ENCODE data around the gene SMIM7.

The SMIM7 gene

DNA sequence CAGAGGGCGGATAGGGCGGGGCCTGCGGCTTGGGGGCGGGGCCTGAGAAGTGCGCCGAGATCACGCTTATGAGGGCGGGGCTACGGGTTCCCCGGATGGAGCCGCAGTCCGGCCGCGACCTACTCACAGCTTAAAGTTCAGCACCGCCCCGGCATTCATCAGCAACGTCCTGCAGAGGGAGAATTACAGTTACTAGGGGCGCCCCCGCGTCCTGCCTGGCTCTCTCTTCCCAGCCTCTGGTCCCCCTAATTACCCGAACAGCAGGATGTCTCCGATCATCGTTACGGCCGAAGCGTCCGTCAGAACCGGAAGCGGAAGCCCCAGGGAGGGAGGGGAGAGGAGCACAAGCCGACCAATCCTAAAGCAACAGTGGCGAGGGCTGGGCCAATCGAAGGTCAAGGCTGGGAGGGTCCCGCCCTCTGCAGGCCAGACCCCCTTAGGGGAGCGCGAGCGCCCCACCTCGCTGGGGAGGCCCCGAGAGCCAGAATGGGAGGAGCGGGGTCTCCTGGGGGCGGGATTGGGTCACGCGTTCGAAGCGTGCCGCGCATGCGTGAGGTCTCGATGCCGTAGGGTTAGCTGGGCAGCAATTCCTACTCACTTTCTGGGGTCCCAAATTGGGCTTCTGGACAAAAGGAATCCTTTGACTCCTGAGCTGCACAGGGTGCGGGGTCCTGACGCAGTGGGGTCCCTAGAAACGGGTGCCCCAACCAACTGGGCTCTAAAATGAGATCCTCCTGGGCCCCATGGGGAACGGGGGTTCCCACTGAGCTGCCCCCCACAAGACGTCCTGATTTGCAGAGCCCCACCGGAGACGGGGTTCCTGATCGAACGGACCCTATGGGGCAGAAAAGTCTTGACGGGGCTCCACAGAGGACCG lies at the start of gene SMIM7:
TSS of gene SMIM7 (minus strand) at position 313 of the 877 bp plus-strand sequence. CDS start at position 279, 34 bp downstream.
- Histone ChIP-seq H3F3A (ENCODE audit: insufficient read depth, low read length) (peaks cover 18% of the 10 kb centered on the region), H3K9me3 (replicated peaks; ENCODE audit: insufficient read depth, low read length) (no peaks in the 10 kb centered on the region), H2AFZ (ENCODE audit: low read length) (peak within 1 kb of the TSS; percentile 55), H4K20me1 (ENCODE audit: insufficient read depth, low read length) (peaks cover 14% of the 10 kb centered on the region; the same call in 1 of the 2 replicates), H3K27ac (ENCODE audit: low read length) (peak within 1 kb of the TSS; percentile 70), H3K9me2 (replicated peaks; ENCODE audit: insufficient read depth, low read length) (no peaks in the 10 kb centered on the region), H3K4me2 (ENCODE audit: low read depth, low read length) (peak within 1 kb of the TSS; percentile 89), H3K36me3 (replicated peaks; ENCODE audit: insufficient read depth, low read length) (no peaks in the 10 kb centered on the region; the same call in 1 of the 2 replicates), H3K4me3 (ENCODE audit: low read length) (peak within 1 kb of the TSS; percentile 97), H3K4me1 (ENCODE audit: low read length) (peaks cover 20% of the 10 kb centered on the region), H3K79me2 (ENCODE audit: low read length) (peaks cover 75% of the 10 kb centered on the region), H3K27me3 (replicated peaks; ENCODE audit: insufficient read depth, low read length) (no peaks in the 10 kb centered on the region), H3K9ac (ENCODE audit: low read length) (peak within 1 kb of the TSS; percentile 77)
- peak; percentile 99 for DNase-seq
- TF ChIP-seq, protein P1, sequence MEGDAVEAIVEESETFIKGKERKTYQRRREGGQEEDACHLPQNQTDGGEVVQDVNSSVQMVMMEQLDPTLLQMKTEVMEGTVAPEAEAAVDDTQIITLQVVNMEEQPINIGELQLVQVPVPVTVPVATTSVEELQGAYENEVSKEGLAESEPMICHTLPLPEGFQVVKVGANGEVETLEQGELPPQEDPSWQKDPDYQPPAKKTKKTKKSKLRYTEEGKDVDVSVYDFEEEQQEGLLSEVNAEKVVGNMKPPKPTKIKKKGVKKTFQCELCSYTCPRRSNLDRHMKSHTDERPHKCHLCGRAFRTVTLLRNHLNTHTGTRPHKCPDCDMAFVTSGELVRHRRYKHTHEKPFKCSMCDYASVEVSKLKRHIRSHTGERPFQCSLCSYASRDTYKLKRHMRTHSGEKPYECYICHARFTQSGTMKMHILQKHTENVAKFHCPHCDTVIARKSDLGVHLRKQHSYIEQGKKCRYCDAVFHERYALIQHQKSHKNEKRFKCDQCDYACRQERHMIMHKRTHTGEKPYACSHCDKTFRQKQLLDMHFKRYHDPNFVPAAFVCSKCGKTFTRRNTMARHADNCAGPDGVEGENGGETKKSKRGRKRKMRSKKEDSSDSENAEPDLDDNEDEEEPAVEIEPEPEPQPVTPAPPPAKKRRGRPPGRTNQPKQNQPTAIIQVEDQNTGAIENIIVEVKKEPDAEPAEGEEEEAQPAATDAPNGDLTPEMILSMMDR (IDR thresholded peaks at IDR 0.05; ENCODE audit: low read length), result peak; percentile 22; the same call in 1 of the 2 replicates
- no peak for TF ChIP-seq EZH2phosphoT487 (IDR thresholded peaks at IDR 0.05; ENCODE audit: low read length)

DNA sequence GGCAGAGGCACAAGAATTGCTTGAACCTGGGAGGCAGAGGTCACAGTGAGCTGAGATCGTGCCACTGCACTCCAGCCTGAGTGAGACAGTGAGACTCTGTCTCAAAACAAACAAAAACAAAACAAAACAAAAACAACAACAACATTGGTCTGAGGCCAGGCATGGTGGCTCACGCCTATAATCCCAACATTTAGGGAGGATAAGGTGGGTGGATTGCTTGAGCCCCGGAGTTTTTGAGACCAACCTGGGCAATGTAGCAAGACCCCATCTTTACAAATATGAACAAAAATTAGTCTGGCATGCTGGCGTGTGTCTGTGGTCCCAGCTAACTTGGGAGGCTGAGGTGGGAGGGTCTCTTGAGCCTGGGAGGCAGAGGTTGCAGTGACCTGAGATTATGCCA lies 43.7 kb upstream of the SMIM7 start:
- TF ChIP-seq, protein P1 (IDR thresholded peaks at IDR 0.05; ENCODE audit: low read length), result no peak
- TF ChIP-seq EZH2phosphoT487 (IDR thresholded peaks at IDR 0.05; ENCODE audit: low read length) (no peak), EZH2 (optimal IDR thresholded peaks at IDR 0.05; ENCODE audit: low read depth, low read length) (no peak)
- Histone ChIP-seq H3K9ac (ENCODE audit: low read length) (no peak overlapping the region), H3K36me3 (replicated peaks; ENCODE audit: insufficient read depth, low read length) (no peaks in the 10 kb centered on the region), H3K4me3 (ENCODE audit: low read length) (no peak overlapping the region), H3K9me2 (replicated peaks; ENCODE audit: insufficient read depth, low read length) (no peaks in the 10 kb centered on the region), H3K27me3 (replicated peaks; ENCODE audit: insufficient read depth, low read length) (no peaks in the 10 kb centered on the region), H3K4me2 (ENCODE audit: low read depth, low read length) (no peak overlapping the region), H4K20me1 (ENCODE audit: insufficient read depth, low read length) (no peaks in the 10 kb centered on the region), H3F3A (ENCODE audit: insufficient read depth, low read length) (no peaks in the 10 kb centered on the region), H3K79me2 (ENCODE audit: low read length) (no peaks in the 10 kb centered on the region), H2AFZ (ENCODE audit: low read length) (no peak overlapping the region), H3K9me3 (replicated peaks; ENCODE audit: insufficient read depth, low read length) (no peaks in the 10 kb centered on the region), H3K27ac (ENCODE audit: low read length) (no peak overlapping the region), H3K4me1 (ENCODE audit: low read length) (no peaks in the 10 kb centered on the region)
- no peak for DNase-seq

DNA sequence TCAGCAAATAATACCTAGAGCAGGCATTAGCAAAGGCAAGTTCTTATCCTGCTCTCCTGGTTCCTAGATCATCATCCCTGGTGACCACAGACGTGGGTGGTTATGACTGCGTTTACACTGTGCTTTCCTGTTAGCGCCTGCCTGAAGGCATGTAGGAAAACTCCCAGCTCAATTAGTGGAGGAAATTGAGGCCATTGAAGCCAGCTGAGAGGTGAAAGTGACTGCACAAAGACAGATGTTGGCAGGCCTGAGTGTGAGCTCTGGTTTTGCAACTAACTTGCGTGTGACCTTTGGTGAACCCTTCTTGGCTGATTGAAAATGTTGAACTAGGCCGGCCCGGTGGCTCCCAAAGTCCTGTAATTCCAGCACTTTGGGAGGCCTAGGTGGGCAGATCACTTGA lies 42.2 kb upstream of the SMIM7 start:
- TF ChIP-seq EZH2phosphoT487 (IDR thresholded peaks at IDR 0.05; ENCODE audit: low read length) (no peak), EZH2 (optimal IDR thresholded peaks at IDR 0.05; ENCODE audit: low read depth, low read length) (no peak)
- TF ChIP-seq, protein P1 (IDR thresholded peaks at IDR 0.05; ENCODE audit: low read length), result no peak
- H3K9ac ChIP-seq (ENCODE audit: low read length), result no peak overlapping the region
- no peaks in the 10 kb centered on the region for H3K9me3 ChIP-seq (replicated peaks; ENCODE audit: insufficient read depth, low read length)
- no peaks in the 10 kb centered on the region for H3K79me2 ChIP-seq (ENCODE audit: low read length)
- no peaks in the 10 kb centered on the region for H3K36me3 ChIP-seq (replicated peaks; ENCODE audit: insufficient read depth, low read length)
- H3K9me2 ChIP-seq (replicated peaks; ENCODE audit: insufficient read depth, low read length), result no peaks in the 10 kb centered on the region
- no peaks in the 10 kb centered on the region for H3K27me3 ChIP-seq (replicated peaks; ENCODE audit: insufficient read depth, low read length)
- no peaks in the 10 kb centered on the region for H3K4me1 ChIP-seq (ENCODE audit: low read length)
- H3K4me2 ChIP-seq (ENCODE audit: low read depth, low read length), result no peak overlapping the region
- DNase-seq, result no peak
- no peak overlapping the region for H3K27ac ChIP-seq (ENCODE audit: low read length)
- no peaks in the 10 kb centered on the region for H4K20me1 ChIP-seq (ENCODE audit: insufficient read depth, low read length)
- no peaks in the 10 kb centered on the region for H3F3A ChIP-seq (ENCODE audit: insufficient read depth, low read length)
- no peak overlapping the region for H2AFZ ChIP-seq (ENCODE audit: low read length)
- H3K4me3 ChIP-seq (ENCODE audit: low read length), result no peak overlapping the region
